MCF 10A (cell line): ENCODE measurements around the gene CCDC197. TPM values are rescaled to one million over a fixed set of nuclear protein-coding genes. Genes with fewer than 3 reads are reported as not detected.

ENCODE experiments used
- BruUV-seq: library from RNA; stranded (reverse); fragments of 400-500 nt; replicated peaks from 2 replicates; lab custom pipeline; 2021; lab: Mats Ljungman, UMichigan
- CTCF ChIA-PET: fragments of 300-600 bp; sonication (Branson Sonifier 250); formaldehyde crosslinking; extraction: SDS; loops from one replicate; lab custom pipeline; 2021; ENCODE audit warnings: antibody characterized with exemption, inconsistent platforms; lab: Yijun Ruan, JAX
- POLR2A ChIA-PET: fragments of 300-600, 350-650 bp; sonication (Branson Sonifier 250); formaldehyde crosslinking; extraction: SDS; loops from one replicate; lab custom pipeline; 2020; ENCODE audit warnings: antibody characterized with exemption, inconsistent platforms; lab: Yijun Ruan, JAX
- DNase-seq: peaks from one replicate; pipeline ENCODE4 v3.0.0-alpha.2; 2018; ENCODE audit not compliant: unreplicated experiment
- H3K27ac Mint-ChIP-seq: one replicate; pipeline ENCODE4 v1.8.0; 2022; ENCODE audit warnings: mild to moderate bottlenecking, low read depth, mixed read lengths; ENCODE audit not compliant: unreplicated experiment
- H3K27me3 Mint-ChIP-seq: one replicate; pipeline ENCODE4 v1.8.0; 2022; ENCODE audit warnings: mixed read lengths; ENCODE audit not compliant: insufficient read depth, unreplicated experiment
- H3K36me3 Mint-ChIP-seq: one replicate; pipeline ENCODE4 v1.8.0; 2022; ENCODE audit warnings: mild to moderate bottlenecking, moderate library complexity, mixed read lengths; ENCODE audit not compliant: insufficient read depth, unreplicated experiment
- H3K4me1 Mint-ChIP-seq: one replicate; pipeline ENCODE4 v1.8.0; 2022; ENCODE audit warnings: mixed read lengths; ENCODE audit not compliant: insufficient read depth, unreplicated experiment
- H3K4me3 Mint-ChIP-seq: one replicate; pipeline ENCODE4 v1.8.0; 2022; ENCODE audit warnings: mild to moderate bottlenecking, moderate library complexity, mixed read lengths; ENCODE audit not compliant: unreplicated experiment
- H3K9me3 Mint-ChIP-seq: one replicate; pipeline ENCODE4 v1.8.0; 2022; ENCODE audit warnings: mixed read lengths; ENCODE audit not compliant: unreplicated experiment
- intact Hi-C: fragments of 100-400 bp; cut with micrococcal nuclease; formaldehyde crosslinking; loops from 2 replicates; pipeline ENCODE4 v1.14.1; 2022
- total RNA-seq: library from RNA; stranded (reverse); gene quantifications from 2 replicates; pipeline ENCODE4 v1.2.3, GENCODE V29; 2022
- TF ChIP-seq, protein P1 (sequence below): fragments of 200-600 bp; IDR thresholded peaks from one replicate; pipeline ENCODE4 v1.8.0; 2022; ENCODE audit warnings: antibody characterized with exemption, mild to moderate bottlenecking; ENCODE audit not compliant: unreplicated experiment

CCDC197 gene
- total RNA-seq, 1 experiment from 2014 or later = not detected

DNA sequence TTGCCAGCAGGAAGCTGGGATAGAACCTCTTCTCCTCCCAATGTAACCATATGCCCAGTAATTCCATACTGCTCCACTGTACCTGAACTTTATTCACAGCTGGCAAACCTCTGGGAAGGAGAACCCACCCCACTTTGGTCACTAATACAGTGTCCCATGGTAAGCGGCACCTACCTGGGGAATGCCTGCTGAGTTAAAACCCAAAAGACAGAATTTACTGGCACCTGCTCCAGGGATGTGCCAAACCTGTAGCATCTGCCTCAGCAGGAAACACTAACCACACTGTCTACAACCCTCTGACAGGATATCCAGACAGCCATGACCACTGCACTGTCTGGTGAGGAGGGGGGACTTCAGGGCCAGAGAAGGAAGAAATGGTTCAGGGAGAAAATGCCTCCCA is 57.3 kb downstream of the CCDC197 start:
- intact Hi-C loops = loop anchor here (5.0 kb wide), 1 partner anchor 83 kb away; no protein-coding TSS in a partner anchor
- TF ChIP-seq, protein P1, sequence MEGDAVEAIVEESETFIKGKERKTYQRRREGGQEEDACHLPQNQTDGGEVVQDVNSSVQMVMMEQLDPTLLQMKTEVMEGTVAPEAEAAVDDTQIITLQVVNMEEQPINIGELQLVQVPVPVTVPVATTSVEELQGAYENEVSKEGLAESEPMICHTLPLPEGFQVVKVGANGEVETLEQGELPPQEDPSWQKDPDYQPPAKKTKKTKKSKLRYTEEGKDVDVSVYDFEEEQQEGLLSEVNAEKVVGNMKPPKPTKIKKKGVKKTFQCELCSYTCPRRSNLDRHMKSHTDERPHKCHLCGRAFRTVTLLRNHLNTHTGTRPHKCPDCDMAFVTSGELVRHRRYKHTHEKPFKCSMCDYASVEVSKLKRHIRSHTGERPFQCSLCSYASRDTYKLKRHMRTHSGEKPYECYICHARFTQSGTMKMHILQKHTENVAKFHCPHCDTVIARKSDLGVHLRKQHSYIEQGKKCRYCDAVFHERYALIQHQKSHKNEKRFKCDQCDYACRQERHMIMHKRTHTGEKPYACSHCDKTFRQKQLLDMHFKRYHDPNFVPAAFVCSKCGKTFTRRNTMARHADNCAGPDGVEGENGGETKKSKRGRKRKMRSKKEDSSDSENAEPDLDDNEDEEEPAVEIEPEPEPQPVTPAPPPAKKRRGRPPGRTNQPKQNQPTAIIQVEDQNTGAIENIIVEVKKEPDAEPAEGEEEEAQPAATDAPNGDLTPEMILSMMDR = no peak
- H3K27me3 Mint-ChIP-seq = no peaks in the 10 kb centered on the region
- DNase-seq = no peak
- H3K36me3 Mint-ChIP-seq = peaks cover 95% of the 10 kb centered on the region
- ChIA-PET CTCF (interaction anchor here (0.5 to 0.9 kb wide), 4 partner anchors 10 to 636 kb away, joined by 3 to 5 read pairs (median 4); partner anchors contain the start of genes DDX24 and IFI27L1), POLR2A (no interaction called here)
- H3K4me1 Mint-ChIP-seq = no peaks in the 10 kb centered on the region
- H3K4me3 Mint-ChIP-seq = no peak overlapping the region
- H3K9me3 Mint-ChIP-seq = no peaks in the 10 kb centered on the region
- H3K27ac Mint-ChIP-seq = no peak overlapping the region
- no TSS peak for BruUV-seq

DNA sequence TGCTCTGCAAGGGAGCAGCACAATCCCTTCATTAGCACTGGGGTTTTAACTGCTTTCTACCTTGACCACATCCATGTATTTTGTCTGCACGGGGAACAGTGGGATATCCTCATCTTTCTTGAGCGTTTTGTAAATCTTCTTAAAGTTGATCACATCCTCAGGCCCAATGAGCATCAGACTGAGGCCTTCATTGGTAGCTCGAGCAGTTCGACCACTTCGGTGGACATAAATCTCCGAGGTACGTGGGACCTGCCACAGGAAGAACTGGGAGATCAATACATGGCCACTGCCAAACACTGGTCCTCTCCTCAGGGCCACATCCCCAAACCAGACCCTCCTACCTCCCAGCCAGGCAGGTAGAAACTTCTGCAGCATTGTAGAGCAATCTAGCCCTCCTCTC is 57.8 kb downstream of the CCDC197 start:
- ChIA-PET POLR2A (no interaction called here), CTCF (no interaction called here)
- no peaks in the 10 kb centered on the region for H3K9me3 Mint-ChIP-seq
- TF ChIP-seq, protein P1 = no peak
- no peak for DNase-seq
- BruUV-seq = no TSS peak
- no peaks in the 10 kb centered on the region for H3K4me1 Mint-ChIP-seq
- H3K4me3 Mint-ChIP-seq = no peak overlapping the region
- intact Hi-C loops = loop anchor here (5.0 kb wide), 1 partner anchor 82 kb away; no protein-coding TSS in a partner anchor
- peak overlapping the region; percentile 72 for H3K27ac Mint-ChIP-seq
- no peaks in the 10 kb centered on the region for H3K27me3 Mint-ChIP-seq
- H3K36me3 Mint-ChIP-seq = peaks cover 95% of the 10 kb centered on the region

- Mint-ChIP-seq H3K9me3 (no peaks in the 10 kb centered on the region), H3K4me1 (no peaks in the 10 kb centered on the region), H3K27ac (no peak overlapping the region), H3K4me3 (no peak overlapping the region), H3K27me3 (no peaks in the 10 kb centered on the region), H3K36me3 (peaks cover 95% of the 10 kb centered on the region)
- BruUV-seq = no TSS peak
- DNase-seq = no peak
- TF ChIP-seq, protein P1 = no peak
- ChIA-PET CTCF (interaction anchor here (0.7 to 2.6 kb wide), 5 partner anchors 9 to 429 kb away, joined by 3 to 18 read pairs (median 6); no protein-coding TSS in a partner anchor), POLR2A (interaction anchor here (0.5 to 1.8 kb wide), 4 partner anchors 24 to 630 kb away, joined by 3 to 11 read pairs (median 4); partner anchors contain the start of genes DDX24, IFI27L1 and IFI27L2)
- intact Hi-C loops = no loop called here
Measured at GRCh38 chr14:94056579-94057308, 59.6 kb downstream of the CCDC197 start.

- DNase-seq = no peak
- TF ChIP-seq, protein P1 = no peak
- H3K36me3 Mint-ChIP-seq = peaks cover 95% of the 10 kb centered on the region
- H3K27me3 Mint-ChIP-seq = no peaks in the 10 kb centered on the region
- H3K4me1 Mint-ChIP-seq = peaks cover 14% of the 10 kb centered on the region
- no TSS peak for BruUV-seq
- CTCF ChIA-PET = interaction anchor here (0.6 to 2.6 kb wide), 4 partner anchors 8 to 121 kb away, joined by 3 to 18 read pairs (median 4); no protein-coding TSS in a partner anchor
- H3K4me3 Mint-ChIP-seq = no peak overlapping the region
- H3K9me3 Mint-ChIP-seq = no peaks in the 10 kb centered on the region
- POLR2A ChIA-PET = interaction anchor here (1.0 to 1.8 kb wide), 3 partner anchors 9 to 71 kb away, joined by 3 to 5 read pairs (median 4); partner anchors contain the start of gene IFI27L2
- intact Hi-C loops = no loop called here
- no peak overlapping the region for H3K27ac Mint-ChIP-seq
Measured at GRCh38 chr14:94058128-94058673, 61.1 kb downstream of the CCDC197 start.
